A549 (cell line): Measurements from ENCODE around the gene NUDT9.
"Not testable (repeated sequence)": the region's sequence is repeated elsewhere in the genome, so short reads cannot be mapped to it uniquely, and the experiment has no call there.

ENCODE experiments used
- CEBPB ChIP-seq, 2 experiments: fragments of >200 bp in 1 of 2; sonication (Bioruptor Twin) in 1 of 2; formaldehyde crosslinking in 1 of 2; IDR thresholded peaks; 2 replicates each; pipeline ENCODE4 v1.6.1; 2012 to 2016
- CHD2 ChIP-seq: fragments of 150-350 bp; IDR thresholded peaks from 2 replicates; pipeline ENCODE4 v1.6.1; 2014; ENCODE audit warnings: low read length; ENCODE audit not compliant: partially characterized antibody
- CTCF ChIP-seq: fragments of >200 bp; sonication (Bioruptor Twin); formaldehyde crosslinking; IDR thresholded peaks from 3 replicates; pipeline ENCODE4 v1.5.1; 2016
- EP300 ChIP-seq, 2 experiments: fragments of >200 bp; sonication (Bioruptor Twin); formaldehyde crosslinking; IDR thresholded peaks; 2 replicates in 1 of 2; 3 replicates in 1 of 2; pipeline ENCODE4 v1.6.1; 2016 to 2017
- HMGXB4 ChIP-seq: fragments of 250-450 bp; sonication (Bioruptor Pico); IDR thresholded peaks from 2 replicates; pipeline ENCODE4 v1.5.0; 2021; ENCODE audit warnings: mild to moderate bottlenecking, moderate library complexity, borderline replicate concordance
- JUN ChIP-seq, 2 experiments: fragments of >200 bp; sonication (Bioruptor Twin); formaldehyde crosslinking; IDR thresholded peaks; 2 replicates in 1 of 2; 3 replicates in 1 of 2; pipeline ENCODE4 v1.6.1; 2016 to 2017
- MAX ChIP-seq: IDR thresholded peaks from 2 replicates; pipeline ENCODE4 v1.6.1; 2012
- POLR2A ChIP-seq: IDR thresholded peaks from 2 replicates; pipeline ENCODE4 v1.6.1; 2012; ENCODE audit warnings: mild to moderate bottlenecking, low read length
- RAD21 ChIP-seq, 2 experiments: fragments of >200 bp in 1 of 2; sonication (Bioruptor Twin) in 1 of 2; formaldehyde crosslinking in 1 of 2; IDR thresholded peaks in 1 of 2; conservative IDR thresholded peaks in 1 of 2; 2 replicates in 1 of 2; 3 replicates in 1 of 2; pipeline ENCODE4 v1.6.1; 2012 to 2018; ENCODE audit warnings: inconsistent platforms in 1 of 2
- RCOR1 ChIP-seq: fragments of 150-350 bp; IDR thresholded peaks from 2 replicates; pipeline ENCODE4 v1.6.1; 2014; ENCODE audit warnings: antibody characterized with exemption, low read length, low read depth
- RFX5 ChIP-seq: fragments of 450-650 bp; IDR thresholded peaks from 2 replicates; pipeline ENCODE4 v1.7.1; 2014; ENCODE audit warnings: antibody characterized with exemption, mild to moderate bottlenecking, moderate library complexity
- RNF2 ChIP-seq: fragments of 200-600 bp; sonication (generic); IDR thresholded peaks from 2 replicates; pipeline ENCODE4 v1.6.1; 2016; ENCODE audit warnings: low read depth, mild to moderate bottlenecking, antibody characterized with exemption, moderate library complexity, borderline replicate concordance
- TF ChIP-seq, protein P1 (sequence below): fragments of 200-600 bp; sonication (generic); IDR thresholded peaks from 2 replicates; pipeline ENCODE4 v1.6.1; 2016; ENCODE audit warnings: antibody characterized with exemption, mild to moderate bottlenecking, moderate library complexity

GRCh38 chr4:87403732-87404131 lies 18.6 kb upstream of the NUDT9 start:
- TF ChIP-seq POLR2A; CTCF; HMGXB4; RAD21 (conservative IDR thresholded peaks at IDR 0.05 in 1 of 2, IDR thresholded peaks at IDR 0.05 in 1 of 2); RCOR1; MAX; EP300 (IDR thresholded peaks at IDR 0.05); RFX5; JUN (IDR thresholded peaks at IDR 0.05); CHD2; RNF2: not testable (repeated sequence)
- TF ChIP-seq, protein P1, sequence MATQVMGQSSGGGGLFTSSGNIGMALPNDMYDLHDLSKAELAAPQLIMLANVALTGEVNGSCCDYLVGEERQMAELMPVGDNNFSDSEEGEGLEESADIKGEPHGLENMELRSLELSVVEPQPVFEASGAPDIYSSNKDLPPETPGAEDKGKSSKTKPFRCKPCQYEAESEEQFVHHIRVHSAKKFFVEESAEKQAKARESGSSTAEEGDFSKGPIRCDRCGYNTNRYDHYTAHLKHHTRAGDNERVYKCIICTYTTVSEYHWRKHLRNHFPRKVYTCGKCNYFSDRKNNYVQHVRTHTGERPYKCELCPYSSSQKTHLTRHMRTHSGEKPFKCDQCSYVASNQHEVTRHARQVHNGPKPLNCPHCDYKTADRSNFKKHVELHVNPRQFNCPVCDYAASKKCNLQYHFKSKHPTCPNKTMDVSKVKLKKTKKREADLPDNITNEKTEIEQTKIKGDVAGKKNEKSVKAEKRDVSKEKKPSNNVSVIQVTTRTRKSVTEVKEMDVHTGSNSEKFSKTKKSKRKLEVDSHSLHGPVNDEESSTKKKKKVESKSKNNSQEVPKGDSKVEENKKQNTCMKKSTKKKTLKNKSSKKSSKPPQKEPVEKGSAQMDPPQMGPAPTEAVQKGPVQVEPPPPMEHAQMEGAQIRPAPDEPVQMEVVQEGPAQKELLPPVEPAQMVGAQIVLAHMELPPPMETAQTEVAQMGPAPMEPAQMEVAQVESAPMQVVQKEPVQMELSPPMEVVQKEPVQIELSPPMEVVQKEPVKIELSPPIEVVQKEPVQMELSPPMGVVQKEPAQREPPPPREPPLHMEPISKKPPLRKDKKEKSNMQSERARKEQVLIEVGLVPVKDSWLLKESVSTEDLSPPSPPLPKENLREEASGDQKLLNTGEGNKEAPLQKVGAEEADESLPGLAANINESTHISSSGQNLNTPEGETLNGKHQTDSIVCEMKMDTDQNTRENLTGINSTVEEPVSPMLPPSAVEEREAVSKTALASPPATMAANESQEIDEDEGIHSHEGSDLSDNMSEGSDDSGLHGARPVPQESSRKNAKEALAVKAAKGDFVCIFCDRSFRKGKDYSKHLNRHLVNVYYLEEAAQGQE = not testable (repeated sequence)
- TF ChIP-seq CEBPB (IDR thresholded peaks at IDR 0.05) = peak; percentile 13 to 27; a peak in 2 of 4 replicates
